Mammary epithelial cell (primary cell): ENCODE measurements around the gene SLC12A4.

Source experiments
- CTCF ChIP-seq, 2 donors: IDR thresholded peaks in 1 of 2; conservative IDR thresholded peaks in 1 of 2; 2 replicates each; pipeline ENCODE4 v1.5.1; 2011 to 2012; ENCODE audit warnings: inconsistent platforms in 2 of 2, low read length in 2 of 2, mild to moderate bottlenecking in 2 of 2, control low read depth in 1 of 2, low read depth in 1 of 2; ENCODE audit not compliant: insufficient read depth in 1 of 2; ENCODE audit errors: extremely low read depth in 1 of 2
- EZH2 ChIP-seq: IDR thresholded peaks from 2 replicates; pipeline ENCODE4 v1.6.1; 2012; ENCODE audit warnings: low read length, inconsistent platforms, borderline replicate concordance

GRCh38 chr16:67924140-67924906, 44.1 kb downstream of the SLC12A4 start:
- no peak for TF ChIP-seq CTCF (conservative IDR thresholded peaks at IDR 0.05 in 1 of 2, IDR thresholded peaks at IDR 0.05 in 1 of 2; ENCODE audit: extremely low read depth in 1 of 2, insufficient read depth in 1 of 2, low read depth in 1 of 2, low read length in 2 of 2)
- no peak for TF ChIP-seq EZH2
